NOMO-1 treated with dmso at 0.1 percent for 144 hours (cell line): ENCODE results near the gene TMEM175.

Experiments used
- DNase-seq: peaks from one replicate; lab custom pipeline; 2025; ENCODE audit not compliant: unreplicated experiment; lab: John Stamatoyannopoulos, UW

TMEM175 gene

DNA sequence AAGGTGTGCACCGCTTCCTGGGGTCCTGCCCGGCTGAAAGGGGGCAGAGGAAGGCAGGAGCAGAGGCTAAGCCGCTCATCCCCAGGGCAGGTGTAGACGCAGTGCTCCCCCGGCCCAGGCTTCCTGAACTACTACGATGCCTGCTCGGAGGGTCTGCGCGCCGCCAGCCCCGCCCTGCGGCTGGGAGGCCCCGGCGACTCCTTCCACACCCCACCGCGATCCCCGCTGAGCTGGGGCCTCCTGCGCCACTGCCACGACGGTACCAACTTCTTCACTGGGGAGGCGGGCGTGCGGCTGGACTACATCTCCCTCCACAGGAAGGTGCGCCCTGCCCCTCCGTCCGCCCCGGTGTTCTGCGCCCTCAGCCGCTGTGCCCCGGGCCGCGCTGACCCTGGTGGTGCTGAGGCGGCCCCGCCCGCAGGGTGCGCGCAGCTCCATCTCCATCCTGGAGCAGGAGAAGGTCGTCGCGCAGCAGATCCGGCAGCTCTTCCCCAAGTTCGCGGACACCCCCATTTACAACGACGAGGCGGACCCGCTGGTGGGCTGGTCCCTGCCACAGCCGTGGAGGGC is 69.4 kb downstream of the TMEM175 start:
- DNase-seq = no peak

DNA sequence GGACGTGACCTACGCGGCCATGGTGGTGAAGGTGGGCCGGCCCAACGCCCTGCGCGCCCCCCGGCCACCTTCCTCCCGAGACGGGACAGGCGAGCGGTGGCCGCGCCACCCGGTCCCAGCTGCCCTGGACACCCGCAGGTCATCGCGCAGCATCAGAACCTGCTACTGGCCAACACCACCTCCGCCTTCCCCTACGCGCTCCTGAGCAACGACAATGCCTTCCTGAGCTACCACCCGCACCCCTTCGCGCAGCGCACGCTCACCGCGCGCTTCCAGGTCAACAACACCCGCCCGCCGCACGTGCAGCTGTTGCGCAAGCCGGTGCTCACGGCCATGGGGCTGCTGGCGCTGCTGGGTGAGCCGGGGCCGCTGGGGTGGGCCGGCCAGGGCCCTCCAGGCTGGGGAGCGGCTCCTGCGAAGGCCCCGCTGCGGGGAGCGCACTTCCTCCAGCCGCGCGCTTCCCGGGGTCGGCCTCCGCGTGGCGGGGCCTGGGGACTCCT is 69.9 kb downstream of the TMEM175 start:
- DNase-seq = no peak

DNA sequence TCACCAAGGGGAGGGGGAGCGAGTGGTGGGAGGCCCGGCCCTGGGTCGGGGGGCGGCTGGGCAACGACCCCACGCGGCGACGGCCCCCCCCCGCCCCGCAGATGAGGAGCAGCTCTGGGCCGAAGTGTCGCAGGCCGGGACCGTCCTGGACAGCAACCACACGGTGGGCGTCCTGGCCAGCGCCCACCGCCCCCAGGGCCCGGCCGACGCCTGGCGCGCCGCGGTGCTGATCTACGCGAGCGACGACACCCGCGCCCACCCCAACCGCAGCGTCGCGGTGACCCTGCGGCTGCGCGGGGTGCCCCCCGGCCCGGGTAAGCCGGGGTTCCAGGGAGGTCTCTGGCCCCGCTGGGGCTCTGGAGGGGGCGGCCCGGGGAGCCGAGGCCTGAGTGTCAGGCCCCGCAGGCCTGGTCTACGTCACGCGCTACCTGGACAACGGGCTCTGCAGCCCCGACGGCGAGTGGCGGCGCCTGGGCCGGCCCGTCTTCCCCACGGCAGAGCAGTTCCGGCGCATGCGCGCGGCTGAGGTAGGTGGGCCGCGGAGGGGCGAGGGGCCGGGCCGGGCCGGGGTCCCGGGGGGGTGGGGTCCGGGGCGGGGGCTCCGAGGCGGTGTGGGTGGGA is 70.5 kb downstream of the TMEM175 start:
- no peak for DNase-seq

DNA sequence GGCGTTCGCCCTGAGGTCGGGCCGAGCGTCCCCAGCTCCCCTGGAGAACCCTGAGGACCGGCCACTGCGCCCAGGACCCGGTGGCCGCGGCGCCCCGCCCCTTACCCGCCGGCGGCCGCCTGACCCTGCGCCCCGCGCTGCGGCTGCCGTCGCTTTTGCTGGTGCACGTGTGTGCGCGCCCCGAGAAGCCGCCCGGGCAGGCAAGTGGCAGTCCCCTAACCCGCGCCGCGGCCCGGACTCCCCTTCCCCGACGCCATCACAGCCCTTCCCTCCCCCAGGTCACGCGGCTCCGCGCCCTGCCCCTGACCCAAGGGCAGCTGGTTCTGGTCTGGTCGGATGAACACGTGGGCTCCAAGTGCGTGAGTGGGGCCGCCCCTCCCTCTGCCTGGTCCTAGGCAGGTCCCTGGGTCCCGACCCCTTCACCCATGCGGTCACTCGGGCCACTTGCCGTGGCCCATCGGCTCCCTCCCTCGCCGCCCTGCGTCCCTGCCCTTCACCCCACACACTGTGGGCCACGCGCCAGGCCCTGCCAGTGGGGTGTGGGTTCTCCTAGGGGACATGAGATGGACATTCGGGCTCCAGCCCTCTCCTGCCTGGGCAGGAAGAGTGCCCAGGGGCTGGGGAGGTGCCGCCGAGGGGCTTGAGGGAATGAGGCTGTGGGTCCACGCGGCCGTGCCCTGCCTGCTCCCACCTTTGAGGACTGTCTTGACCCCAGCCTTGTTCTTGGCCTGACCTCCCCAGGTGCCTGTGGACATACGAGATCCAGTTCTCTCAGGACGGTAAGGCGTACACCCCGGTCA is 71.2 kb downstream of the TMEM175 start:
- no peak for DNase-seq

DNA sequence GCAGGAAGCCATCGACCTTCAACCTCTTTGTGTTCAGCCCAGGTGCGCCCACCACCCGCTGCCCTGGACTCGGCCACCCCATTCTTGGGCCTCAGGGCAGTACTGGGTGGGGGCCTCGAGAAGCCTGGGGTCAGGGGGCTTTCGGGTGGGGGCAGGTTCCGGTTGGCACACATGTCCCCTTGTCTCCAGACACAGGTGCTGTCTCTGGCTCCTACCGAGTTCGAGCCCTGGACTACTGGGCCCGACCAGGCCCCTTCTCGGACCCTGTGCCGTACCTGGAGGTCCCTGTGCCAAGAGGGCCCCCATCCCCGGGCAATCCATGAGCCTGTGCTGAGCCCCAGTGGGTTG is 71.8 kb downstream of the TMEM175 start:
- no peak for DNase-seq

DNA sequence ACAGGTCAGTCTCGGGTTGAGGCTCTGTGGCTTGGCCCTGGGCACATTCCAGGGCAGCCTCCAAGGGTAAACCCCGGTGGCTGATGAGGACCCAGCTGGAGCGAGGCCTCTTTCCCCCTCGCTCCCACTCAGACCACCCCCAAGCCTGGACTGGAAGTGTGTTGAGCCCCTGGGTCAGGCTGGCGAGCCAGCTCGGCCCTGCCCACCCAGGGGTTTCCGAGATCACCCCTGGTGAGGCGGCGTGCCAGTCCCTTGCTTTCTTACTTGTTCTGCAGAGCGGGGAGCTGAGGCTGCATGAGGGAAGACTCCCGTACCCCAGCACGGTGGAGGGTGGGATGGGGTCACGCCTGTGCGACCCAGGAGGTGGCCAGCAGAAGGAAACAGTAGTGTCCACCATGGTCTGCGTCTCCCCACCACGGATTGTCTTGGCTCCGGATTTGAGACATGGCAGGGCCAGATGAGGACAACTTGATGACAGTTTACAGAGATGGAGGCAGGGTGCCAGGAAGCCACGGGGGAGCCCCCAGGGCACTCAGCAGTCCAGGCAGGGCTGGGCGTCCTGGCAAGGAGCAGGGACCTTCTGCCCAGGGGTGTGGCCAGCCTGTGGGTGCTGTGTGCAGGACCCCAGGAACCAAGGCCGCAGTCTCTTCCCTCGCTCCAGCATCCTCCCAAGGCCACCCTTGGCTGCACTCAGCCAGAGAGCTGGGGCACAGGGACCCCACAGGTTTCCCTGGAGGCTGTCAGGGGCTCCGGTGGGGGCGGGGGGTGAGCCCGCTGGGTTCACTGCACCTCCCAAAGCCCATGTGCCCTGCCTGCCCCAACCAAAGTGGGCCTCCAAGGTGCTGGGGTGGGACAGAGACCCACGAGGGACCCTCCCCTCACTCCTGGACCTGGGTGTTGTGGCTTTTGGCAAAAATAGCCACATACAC is 72.6 kb downstream of the TMEM175 start:
- DNase-seq = no peak

DNA sequence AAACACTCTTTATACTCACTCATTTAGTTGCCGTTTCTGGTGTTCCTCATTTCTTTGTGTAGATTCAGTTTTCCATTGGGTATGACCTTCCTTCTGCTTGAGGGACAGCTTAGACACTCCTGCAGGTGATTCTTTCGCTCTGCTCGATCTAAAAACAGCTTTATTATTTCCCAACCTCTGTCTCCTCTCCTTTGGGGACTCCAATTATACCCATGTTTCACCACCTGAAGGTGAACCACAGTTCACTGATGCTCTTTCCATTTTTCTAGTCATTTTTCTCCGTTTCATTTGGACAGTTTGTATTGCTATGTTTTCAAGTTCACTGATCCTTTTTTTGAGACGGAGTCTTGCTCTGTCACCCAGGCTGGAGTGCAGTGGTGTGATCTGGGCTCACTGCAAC is 74.6 kb downstream of the TMEM175 start:
- DNase-seq = no peak
